GM21526 (cell line): ENCODE measurements around the gene SLC16A2.

Experiments
- ATAC-seq: cut with Tn5 transposase; IDR thresholded peaks from one replicate; pipeline ENCODE4 v1.9.1; 2021; ENCODE audit warnings: moderate library complexity; ENCODE audit not compliant: unreplicated experiment, low FRiP score

Gene SLC16A2

DNA sequence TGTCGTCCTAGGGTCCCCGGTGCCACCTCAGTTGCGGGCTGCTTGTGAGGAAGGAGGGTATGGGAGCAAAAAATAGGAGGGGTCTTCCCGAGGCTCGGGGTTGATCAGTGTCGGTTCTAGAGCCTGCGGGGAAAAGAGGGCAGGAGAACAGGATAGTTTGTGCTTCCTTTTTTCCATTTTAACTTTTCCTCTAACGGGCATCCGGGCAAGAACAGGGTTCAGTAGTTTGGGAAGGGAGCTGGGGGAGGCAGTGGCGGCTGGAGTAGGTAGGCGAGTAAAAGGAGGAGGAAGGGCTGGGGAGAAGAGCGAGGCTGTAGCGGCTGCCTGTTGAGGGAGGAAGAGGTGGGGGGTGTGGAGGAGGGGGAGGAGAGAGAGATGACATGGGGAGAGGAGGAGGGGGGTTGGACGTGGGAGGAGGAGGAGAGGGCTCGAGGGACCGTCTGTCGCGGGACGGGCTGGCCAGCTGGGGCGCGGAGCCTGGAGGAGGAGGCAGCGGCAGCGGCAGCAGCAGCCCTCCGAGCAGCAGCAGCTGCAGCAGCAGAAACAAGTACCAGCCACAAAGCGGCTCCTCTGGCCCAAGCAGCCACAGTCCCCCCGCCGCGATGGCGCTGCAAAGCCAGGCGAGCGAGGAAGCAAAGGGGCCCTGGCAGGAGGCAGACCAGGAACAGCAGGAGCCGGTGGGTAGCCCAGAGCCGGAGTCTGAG lies at the start of gene SLC16A2:
TSS of gene SLC16A2 (plus strand) at position 458 of the 704 bp plus-strand sequence. CDS start at position 603, 145 bp downstream.
- ATAC-seq: no peak

DNA sequence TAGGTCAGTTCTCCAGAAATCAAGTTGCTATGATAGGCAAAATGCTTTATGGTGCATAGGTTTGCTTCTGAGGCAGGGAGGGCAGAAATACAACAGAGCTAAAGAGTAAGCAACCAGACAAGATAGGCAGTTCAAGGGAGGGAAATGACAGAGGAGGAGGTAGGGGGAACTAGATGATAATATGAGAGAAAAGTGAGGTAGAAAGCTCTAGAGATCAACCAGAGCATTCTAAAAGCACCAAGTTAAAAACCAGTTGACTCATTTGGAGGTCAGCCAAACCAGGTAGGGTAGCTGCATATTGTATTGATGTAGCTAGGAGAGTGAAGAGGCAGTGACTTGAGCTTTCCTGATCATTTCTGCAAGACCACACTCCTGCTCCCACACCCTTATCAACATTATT lies 49.0 kb upstream of the SLC16A2 start:
- no peak for ATAC-seq

DNA sequence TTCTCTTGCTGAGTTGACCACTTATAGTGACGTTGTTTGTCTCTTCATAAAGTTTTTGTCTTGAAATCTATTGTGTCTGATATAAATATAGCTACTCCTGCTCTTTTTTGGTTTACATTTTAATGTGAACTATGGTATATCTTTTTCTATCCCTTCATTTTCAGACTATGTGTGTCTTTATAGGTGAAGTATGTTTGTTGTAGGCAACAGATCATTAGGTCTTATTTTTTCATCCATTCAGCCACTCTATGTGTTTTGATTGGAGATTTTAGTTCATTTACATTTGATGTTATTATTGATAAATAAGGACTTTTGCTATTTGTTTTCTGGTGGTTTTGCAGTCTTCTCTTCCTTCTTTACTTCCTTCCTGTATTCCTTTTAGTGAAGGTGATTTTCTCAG lies 44.0 kb upstream of the SLC16A2 start:
- no peak for ATAC-seq

DNA sequence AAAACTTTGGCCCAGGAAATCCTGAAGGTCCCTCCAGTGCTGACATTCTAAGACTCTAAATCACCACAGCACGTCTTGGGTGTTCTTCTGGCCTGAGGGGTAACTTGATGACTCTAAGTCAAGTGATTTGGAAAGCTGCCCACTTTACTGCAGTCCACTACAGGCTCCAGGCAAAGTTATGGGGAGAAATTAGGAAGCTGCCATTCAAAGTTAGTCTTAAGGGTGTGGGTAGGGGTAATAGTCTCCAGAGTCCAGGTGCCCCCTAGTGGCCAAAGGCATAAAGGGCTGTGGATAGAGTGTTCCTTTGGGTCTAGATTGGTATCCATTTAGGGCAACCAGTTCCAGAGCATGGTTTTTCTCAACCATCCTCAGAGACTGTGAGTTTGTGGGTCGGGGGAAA lies 38.7 kb upstream of the SLC16A2 start:
- peak; percentile 85 for ATAC-seq

DNA sequence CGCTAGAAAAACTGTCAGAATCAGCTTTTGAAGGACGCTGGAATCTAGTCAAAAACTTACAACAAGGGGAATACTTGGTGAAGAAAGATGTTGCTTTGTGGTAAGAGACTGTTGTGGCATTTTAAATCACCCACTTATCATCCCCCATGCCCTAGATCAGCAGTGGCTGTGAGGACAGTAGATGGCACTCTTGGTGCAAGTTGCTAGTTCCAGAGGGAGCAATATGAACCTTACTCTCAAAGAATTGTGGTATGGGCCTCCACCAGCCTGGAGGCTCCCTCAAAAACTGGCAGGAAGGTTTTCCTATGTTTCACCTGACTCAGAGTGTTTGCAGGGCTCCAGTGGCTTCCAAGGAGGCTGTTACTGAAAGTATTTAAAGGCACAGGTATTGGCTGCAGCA lies 37.7 kb upstream of the SLC16A2 start:
- ATAC-seq: no peak

DNA sequence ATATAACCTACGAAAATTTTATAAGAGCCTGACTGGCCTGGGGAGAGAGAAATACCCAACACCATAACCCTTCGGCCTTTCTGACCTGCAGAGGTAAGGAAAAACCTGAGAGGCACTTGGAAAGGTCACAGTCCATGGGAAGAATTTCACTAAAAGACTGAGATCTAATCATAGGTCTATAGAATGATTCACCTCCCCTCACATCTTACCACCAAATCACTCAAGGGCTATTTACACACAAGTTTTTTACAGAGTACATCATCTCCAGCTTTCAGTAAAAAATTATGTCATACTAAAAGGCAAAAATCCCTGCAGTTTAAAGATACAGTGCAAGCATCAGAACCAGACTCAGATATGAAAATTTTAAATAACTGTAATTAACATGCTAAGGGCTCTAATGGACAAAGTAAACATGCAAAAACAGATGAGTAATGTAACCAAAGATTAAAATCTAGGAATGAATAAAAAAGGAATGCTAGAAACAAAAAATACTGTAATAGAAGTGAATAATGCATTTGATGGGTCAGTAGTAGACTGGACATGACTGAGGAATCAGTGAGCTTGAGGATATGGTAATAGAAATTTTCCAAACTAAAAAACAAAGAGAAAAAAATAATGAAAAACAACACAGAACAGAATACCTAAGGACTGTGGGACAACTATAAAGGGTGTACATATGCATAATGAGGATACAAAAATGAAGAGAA lies 32.1 kb upstream of the SLC16A2 start:
- no peak for ATAC-seq

DNA sequence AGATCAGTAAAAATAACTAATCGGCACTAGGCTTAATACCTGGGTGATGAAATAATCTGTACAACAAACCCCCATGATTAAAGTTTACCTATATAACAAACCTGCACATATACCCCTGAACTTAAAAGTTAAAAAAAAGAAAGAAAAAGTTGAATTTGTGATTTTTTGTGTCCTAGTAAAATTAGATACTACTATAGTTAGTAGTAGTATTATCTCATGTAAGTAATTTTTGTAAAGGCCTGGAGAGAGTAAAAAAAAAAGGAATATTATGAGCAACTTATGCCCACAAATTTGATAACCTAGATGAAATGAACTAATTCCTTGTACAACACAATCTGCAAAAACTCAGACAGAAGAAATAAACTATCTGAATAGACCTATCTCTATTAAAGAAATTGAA lies 25.7 kb upstream of the SLC16A2 start:
- no peak for ATAC-seq

DNA sequence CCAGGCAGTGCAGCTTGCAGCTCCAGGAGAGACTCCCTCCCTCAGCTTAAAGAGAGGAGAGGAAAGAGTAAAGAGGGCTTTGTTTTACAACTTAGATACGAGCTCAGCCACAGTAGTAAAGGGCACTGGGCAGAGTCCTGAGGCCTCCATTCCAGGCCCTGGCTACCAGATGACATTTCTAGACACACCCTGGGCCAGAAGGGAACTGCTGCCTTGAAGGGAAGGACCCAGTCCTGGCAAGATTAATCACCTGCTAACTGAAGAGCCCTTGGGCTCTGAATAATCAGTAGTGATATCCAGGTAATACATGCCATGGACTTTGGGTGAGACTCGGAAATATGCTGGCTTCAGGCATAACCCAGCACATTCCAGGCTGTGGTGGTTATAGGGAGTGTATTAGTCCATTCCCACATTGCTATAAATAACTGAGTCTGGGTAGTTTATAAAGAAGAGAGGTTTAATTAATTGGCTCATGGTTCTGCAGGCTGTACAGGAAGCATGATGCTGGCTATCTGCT lies 15.3 kb upstream of the SLC16A2 start:
- ATAC-seq: no peak

DNA sequence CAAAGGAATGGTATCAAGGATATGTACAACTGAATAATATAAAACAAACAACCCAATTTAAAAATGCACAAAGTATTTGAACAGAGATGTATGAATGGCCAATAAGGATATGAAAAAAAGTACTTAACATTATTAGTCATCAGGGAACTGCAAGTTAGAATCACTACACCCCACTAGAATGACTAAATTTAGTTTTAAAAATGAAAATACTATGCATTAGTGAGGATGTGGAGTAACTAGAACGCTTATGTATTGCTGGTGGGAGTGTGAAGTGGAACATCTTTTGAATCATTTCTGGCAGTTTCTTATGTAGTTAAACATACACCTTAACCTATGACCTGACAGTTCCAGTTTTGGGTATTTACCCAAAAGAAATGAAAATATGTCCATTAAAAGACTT lies 13.0 kb upstream of the SLC16A2 start:
- peak; percentile 89 for ATAC-seq

DNA sequence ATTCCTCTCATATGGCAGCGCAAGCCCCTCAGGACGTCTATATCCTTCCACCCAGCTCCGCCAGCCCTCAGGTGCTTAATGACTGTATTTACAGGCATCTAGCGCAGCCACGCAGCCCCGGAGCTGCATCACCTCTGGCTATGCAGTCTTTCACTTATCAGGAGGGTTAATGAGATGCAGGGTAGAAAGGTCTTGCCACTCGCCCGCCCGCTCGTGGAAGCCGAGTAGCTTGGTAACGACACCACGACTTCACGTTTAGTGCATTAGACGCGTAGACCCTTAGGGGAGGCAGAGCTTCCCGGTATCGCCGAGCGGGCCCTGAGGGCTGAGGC lies 1.5 kb upstream of the SLC16A2 start:
- ATAC-seq: no peak

DNA sequence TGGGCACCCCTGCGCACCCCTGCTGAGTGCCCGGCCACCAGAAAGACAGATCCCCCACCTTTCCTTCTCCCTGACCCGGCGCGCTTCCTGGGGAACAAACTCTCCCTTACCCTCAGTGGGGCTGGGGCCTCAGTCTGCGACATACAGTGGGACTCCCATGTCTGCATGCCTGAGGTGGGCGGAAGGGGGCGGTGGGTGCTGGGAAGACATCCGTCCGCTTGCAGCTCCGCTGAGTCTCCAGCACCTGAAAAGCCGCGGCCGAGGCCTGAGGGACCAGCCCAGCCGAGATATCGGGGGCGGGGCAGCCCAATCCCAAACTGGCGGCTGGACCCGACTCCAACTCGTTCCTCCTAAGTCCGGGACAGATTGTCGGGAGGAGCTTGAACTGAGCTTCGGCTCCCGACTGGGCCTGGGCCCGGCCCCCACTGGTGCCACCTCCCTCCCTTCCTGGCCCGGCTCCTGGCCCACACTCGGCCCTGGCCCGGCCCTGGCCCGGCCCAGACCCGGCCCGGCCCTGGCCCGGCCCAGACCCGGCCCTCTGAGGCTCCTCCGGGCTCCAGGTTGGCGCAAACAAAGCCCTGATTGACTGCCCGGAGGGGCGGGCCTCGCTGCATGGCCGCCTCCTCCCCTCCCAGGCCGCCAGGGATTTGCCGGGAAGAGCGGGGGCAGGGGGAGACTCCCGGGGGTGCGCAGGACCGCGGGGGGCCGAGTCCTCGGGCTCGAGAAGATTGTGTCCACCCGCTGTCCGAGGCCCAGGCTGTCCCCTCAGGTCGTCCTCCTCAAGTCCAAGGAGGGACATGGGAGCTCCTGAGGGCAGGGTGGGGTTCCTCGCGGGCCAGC lies 877 bp upstream of the SLC16A2 start:
- ATAC-seq: no peak

DNA sequence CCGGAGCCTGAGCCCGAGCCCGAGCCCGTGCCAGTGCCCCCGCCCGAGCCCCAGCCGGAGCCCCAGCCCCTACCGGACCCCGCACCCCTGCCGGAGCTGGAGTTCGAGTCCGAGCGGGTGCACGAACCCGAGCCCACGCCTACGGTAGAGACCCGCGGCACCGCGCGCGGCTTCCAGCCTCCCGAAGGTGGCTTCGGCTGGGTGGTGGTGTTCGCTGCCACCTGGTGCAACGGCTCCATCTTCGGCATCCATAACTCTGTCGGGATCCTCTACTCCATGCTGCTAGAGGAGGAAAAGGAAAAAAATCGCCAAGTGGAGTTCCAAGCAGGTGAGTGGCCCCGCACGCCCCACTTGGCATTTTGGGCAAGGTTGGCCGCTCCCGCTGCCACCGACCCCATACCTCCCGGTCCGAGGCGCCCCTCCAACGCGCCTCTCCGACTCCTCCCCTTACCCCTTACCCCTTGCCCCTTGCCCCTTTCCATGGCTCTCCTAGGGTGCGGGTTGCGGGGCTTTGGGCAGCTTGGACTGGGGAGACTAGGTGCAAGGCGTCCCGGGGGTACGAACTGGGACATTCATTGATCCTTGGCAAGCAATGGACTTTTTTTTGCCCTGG lies 553 bp downstream of the SLC16A2 start:
- ATAC-seq: no peak

DNA sequence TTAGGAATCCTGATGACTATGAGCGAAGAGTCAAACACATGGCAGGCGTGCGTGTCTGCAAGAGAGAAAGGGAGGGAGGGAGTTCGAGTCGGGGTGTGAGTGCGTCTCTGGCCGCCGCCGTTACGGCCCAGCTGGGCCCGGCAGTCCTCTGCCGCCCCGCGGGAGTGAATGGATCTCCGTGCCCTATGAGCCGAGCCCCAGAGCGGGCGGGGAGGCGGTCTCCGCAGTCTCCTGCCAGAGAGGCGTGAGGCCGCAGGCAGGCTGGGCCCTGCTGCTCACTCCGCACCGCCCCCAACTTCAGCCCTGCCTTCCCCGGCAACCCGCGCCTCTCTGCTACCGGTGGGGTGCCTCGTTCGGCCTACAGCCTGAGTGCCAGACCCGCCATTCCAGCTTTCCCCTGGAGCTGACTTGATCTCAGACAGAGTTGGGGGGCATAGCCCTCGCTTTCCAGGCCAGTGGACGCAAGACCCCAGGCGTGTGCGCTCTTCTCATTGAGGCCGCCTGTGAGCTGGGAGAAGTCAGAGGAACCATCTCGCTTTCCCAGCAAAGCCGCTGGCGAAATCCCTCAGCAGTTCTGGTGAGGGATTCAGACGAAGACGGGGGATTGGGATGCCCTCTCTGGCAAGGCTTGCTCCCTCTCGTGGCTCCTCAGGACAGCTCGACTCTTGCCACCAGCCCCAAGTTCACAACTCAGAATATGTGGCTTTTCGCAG lies 1.4 kb downstream of the SLC16A2 start:
- ATAC-seq: no peak

DNA sequence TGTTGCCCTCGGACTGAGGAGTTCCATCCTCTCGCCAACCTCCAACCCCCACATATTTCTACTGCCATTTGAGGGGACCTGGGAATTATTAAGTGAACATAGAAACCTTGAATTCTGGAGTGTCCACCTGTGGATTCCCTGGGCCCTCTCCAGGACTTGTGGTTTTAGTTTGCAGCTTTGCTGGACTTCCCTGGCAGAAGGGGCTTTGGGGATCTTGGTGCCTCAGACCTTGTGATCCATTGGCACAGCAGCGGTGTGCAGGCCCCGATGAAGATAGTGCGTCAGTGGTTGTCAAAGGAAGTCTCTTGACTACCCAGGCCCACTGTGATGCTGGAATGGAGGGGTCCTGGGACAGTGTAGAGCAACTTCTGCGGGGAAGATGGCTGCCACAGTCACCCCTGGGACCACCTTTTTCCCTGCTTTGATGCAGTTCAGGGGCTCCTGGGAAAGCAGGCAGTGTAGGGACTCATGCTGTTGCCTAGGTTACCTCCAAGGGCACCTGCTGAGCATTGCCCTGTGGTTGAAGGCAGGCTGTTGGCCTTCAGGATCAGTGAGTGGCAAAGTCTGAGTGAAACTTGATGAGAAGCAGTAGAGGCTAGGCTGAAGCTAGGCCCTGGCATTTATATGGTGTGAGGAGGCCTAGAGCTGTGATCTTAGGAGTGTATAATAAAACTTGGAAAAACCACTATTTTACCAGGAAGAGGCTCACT lies 2.2 kb downstream of the SLC16A2 start:
- no peak for ATAC-seq

DNA sequence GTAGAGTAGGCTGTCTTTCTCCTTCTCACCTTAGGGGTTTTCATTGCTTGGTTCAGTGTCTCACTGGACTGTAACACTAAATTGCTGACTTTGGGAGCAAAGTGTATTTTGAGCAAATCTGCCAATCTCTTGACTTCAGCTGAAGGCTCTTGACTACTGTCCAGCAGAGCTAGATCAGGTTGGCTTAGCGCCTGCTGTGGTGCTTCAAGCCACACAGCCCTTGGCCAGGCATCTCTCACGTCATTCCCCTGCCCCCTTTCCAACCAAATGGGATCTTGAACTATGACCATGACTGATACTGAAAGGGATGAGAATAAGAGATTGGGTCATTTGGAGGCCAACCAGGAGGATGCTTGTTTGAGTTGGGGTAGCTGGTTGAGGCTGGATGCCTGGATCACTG lies 4.8 kb downstream of the SLC16A2 start:
- ATAC-seq: no peak

DNA sequence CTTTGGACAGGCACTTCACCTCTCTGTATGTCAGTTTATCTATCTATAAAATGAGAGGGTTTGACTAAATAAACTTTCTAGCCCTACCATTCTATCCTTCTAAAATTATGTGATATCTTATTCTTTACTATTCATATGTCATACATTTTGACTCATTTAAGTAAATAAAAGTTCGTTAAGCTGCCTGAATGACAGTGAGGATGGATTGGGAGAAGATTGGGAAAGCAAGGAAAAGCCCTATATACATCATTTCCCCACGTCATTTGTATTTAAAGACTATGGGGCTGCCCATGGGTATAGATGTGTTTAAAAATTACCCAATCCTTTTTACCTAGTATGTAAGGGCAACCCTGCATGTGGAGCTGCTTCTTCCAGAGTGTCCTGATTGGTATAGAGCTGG lies 5.3 kb downstream of the SLC16A2 start:
- ATAC-seq: no peak

DNA sequence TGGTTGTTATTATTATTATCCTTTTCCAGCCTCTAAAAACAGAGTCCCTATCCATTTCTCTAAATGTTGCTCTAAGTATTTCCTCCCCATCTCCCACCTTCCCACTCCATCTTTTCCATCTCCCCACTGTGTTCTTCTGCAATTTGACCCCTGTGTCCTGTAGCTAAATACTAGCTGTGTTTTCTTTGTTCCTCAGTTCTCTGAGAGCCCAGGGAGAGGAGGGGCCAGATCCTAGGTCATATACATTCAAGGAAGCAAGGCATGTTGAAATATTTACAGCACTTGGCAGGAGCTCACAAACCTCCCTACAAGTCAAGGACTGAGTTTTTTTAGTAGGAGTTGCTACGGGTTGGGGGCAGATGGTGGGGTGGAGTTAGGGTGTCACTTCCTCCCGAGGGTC lies 10.5 kb downstream of the SLC16A2 start:
- ATAC-seq: no peak

DNA sequence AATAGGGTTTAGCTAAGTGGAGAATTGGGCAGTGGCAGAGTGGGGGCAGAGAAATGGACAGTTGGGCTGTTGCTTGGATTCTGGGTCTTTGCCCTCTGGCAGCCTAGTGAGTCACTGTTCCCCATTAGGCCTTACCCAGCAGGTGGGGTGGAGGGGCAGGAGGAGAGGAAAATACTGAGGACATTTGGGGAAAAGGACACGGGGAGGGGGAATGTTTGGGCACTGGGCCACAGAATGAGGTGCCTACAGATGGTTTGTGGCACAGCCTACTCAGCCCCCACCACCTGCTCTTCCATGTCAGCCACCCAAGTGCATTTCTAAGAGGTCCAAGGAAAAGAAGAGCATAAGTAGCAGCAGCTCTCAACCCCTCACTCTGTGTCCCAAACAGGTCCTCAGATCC lies 13.0 kb downstream of the SLC16A2 start:
- no peak for ATAC-seq

DNA sequence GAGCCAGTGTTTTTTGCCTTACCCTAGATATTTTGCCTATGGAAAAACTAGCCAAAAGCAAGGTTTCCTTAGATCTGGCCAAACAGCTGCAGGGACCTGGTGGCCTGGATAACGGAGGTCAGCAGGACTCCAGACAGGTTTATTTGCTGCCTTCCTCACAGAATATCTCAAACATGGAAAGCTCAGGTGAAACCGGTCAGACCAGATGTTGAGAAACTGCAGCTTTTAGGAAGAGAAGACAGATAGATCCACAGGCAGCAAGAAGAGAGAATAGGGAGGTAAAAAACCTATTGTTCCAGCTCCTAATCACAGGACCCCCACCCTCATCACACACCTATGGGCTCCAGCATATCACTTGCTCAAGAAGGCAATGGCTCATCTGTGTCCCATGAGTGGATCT lies 16.2 kb downstream of the SLC16A2 start:
- ATAC-seq: no peak

DNA sequence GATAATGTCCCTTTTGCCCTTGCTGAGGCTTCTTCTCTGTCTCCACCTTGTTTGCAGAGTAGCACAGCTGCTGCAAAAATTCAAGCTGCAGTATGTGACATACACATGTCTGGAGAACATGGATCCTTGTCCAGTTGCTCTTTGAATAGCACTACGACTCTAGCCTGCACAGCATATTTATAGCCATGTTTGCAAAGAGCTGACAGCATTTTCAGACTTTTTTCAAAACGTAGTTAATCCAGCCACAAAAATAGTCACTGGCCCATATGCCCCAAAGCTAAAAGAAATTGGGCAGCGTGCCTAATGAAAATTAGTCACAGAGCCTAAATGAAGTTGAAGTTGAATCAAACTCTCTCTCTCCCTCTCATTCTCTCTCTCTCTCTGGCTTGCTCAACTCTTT lies 17.5 kb downstream of the SLC16A2 start:
- ATAC-seq: no peak
